Kidney (tissue), 14 donors: ENCODE results near the gene SORT1. TPM values are rescaled to one million over a fixed set of nuclear protein-coding genes. Genes with fewer than 3 reads are reported as not detected.

Source experiments
- DNase-seq, 5 donors: peaks; one replicate each; pipeline ENCODE4 v3.0.0-alpha.2; 2013 to 2020
- FAIRE-seq: peaks from 2 replicates; lab custom pipeline; 2012; peaks lifted over from hg19 to GRCh38; lab: Jason Lieb, UNC
- H3K27ac ChIP-seq, 2 donors: one replicate each; pipeline ENCODE4 v1.7.0; 2013; ENCODE audit warnings: low read depth in 2 of 2, low read length in 2 of 2, inconsistent platforms in 1 of 2
- H3K27me3 ChIP-seq: one replicate; pipeline ENCODE4 v1.7.1; 2013; ENCODE audit warnings: low read length, inconsistent platforms; ENCODE audit not compliant: control insufficient read depth, insufficient read depth
- H3K36me3 ChIP-seq, 3 donors: one replicate each; pipeline versions ENCODE4 v1.7.0 to v1.7.1; 2013; ENCODE audit warnings: low read length in 3 of 3, control low read depth in 1 of 3, inconsistent platforms in 1 of 3; ENCODE audit not compliant: insufficient read depth in 3 of 3, control insufficient read depth in 2 of 3
- H3K4me1 ChIP-seq, 3 donors: one replicate each; pipeline versions ENCODE4 v1.7.0 to v1.7.1; 2013; ENCODE audit warnings: low read length in 3 of 3, inconsistent platforms in 1 of 3, low read depth in 1 of 3; ENCODE audit not compliant: control insufficient read depth in 2 of 3, insufficient read depth in 2 of 3
- H3K4me3 ChIP-seq, 3 donors: one replicate each; pipeline versions ENCODE4 v1.7.0 to v1.8.1; 2013; ENCODE audit warnings: low read length in 3 of 3, control low read depth in 1 of 3, inconsistent platforms in 1 of 3
- H3K9ac ChIP-seq, 3 donors: one replicate each; pipeline versions ENCODE4 v1.7.0 to v1.7.1; 2013; ENCODE audit warnings: low read length in 3 of 3, control low read depth in 1 of 3, inconsistent platforms in 1 of 3
- H3K9me3 ChIP-seq, 3 donors: one replicate each; pipeline versions ENCODE4 v1.7.0 to v1.7.1; 2013; ENCODE audit warnings: low read length in 3 of 3, control low read depth in 1 of 3, inconsistent platforms in 1 of 3; ENCODE audit not compliant: control insufficient read depth in 2 of 3, insufficient read depth in 1 of 3
- CTCF ChIP-seq: IDR thresholded peaks from 3 replicates; pipeline ENCODE4 v1.5.1; 2012; ENCODE audit warnings: mild to moderate bottlenecking, moderate library complexity, borderline replicate concordance; ENCODE audit not compliant: insufficient read depth; ENCODE audit errors: extremely low read depth
- intact Hi-C: fragments of 100-400 bp; cut with DNase I; formaldehyde crosslinking; loops from one replicate; pipeline ENCODE4 v1.11.1; 2022
- polyA plus RNA-seq: library from polyadenylated mRNA; stranded (reverse); fragments of 350-450 nt; fragmentation: Illumina TruSeq; extraction: RNeasy Lipid Tissue Mini Kit (QIAGEN cat#74804); gene quantifications from one replicate; pipeline ENCODE4 v1.2.3, GENCODE V29; 2014; ENCODE audit warnings: low read depth, low replicate concordance; ENCODE audit not compliant: insufficient read depth
- total RNA-seq: library from RNA; stranded (reverse); fragmentation: NEBNext Ultra II Directional; extraction: Animal tissue kit (Norgen Biotek cat#: 25700); gene quantifications from one replicate; pipeline ENCODE4 v1.2.1, GENCODE V29; 2021
- donor health status: control.
- donor health status: control.
- donor health status: control.
- donor health status: control.
- donor health status: control.
- donor health status: DM: yes; HTN: yes; CAD: no.
- donor health status: Normal renal cell carcinoma (clear cell type).

Gene SORT1
- total and polyA plus RNA-seq, 2 donors from 2014 or later = 33.5 to 169 TPM

GRCh38 chr1:109388884-109389637 lies 8.7 kb downstream of the SORT1 start:
- no peak for FAIRE-seq
- TF ChIP-seq CTCF = no peak
- H3K27me3 ChIP-seq = no peaks in the 10 kb centered on the region
- no peak overlapping the region for H3K9ac ChIP-seq
- H3K27ac ChIP-seq = peak overlapping the region; percentile 28 to 32
- H3K9me3 ChIP-seq = no peaks in the 10 kb centered on the region
- no peak for DNase-seq
- H3K4me3 ChIP-seq = peak overlapping the region in 1 of 3 donors; percentile 5
- intact Hi-C loops = no loop called here
- no peaks in the 10 kb centered on the region for H3K36me3 ChIP-seq
- H3K4me1 ChIP-seq = peaks cover 3 to 32% (median 26%) of the 10 kb centered on the region in 3 donors

GRCh38 chr1:109388208-109388711 lies 9.5 kb downstream of the SORT1 start:
- Histone ChIP-seq H3K27ac (peak overlapping the region in 1 of 2 donors; percentile 28), H3K36me3 (no peaks in the 10 kb centered on the region), H3K4me3 (no peak overlapping the region), H3K9ac (no peak overlapping the region), H3K9me3 (no peaks in the 10 kb centered on the region), H3K27me3 (no peaks in the 10 kb centered on the region), H3K4me1 (peaks cover 3 to 30% (median 24%) of the 10 kb centered on the region in 3 donors)
- DNase-seq (no peak), FAIRE-seq (no peak)
- intact Hi-C loops = no loop called here
- TF ChIP-seq CTCF = no peak

- Histone ChIP-seq H3K9ac (no peak overlapping the region), H3K9me3 (no peaks in the 10 kb centered on the region), H3K36me3 (no peaks in the 10 kb centered on the region), H3K4me1 (peaks cover 0 to 15% (median 11%) of the 10 kb centered on the region in 3 donors), H3K27me3 (no peaks in the 10 kb centered on the region), H3K4me3 (no peak overlapping the region), H3K27ac (no peak overlapping the region)
- intact Hi-C loops = no loop called here
- no peak for TF ChIP-seq CTCF
- no peak for FAIRE-seq
- no peak for DNase-seq
Observed at GRCh38 chr1:109386054-109386717, 11.5 kb downstream of the SORT1 start.
